GM18858 (cell line): ENCODE results near the gene KRTAP4-5.
"Not testable (repeated sequence)": the region's sequence is repeated elsewhere in the genome, so short reads cannot be mapped to it uniquely, and the experiment has no call there.

Source experiments
- ATAC-seq: cut with Tn5 transposase; IDR thresholded peaks from one replicate; pipeline ENCODE4 v1.9.1; 2021; ENCODE audit not compliant: unreplicated experiment

Gene KRTAP4-5

DNA sequence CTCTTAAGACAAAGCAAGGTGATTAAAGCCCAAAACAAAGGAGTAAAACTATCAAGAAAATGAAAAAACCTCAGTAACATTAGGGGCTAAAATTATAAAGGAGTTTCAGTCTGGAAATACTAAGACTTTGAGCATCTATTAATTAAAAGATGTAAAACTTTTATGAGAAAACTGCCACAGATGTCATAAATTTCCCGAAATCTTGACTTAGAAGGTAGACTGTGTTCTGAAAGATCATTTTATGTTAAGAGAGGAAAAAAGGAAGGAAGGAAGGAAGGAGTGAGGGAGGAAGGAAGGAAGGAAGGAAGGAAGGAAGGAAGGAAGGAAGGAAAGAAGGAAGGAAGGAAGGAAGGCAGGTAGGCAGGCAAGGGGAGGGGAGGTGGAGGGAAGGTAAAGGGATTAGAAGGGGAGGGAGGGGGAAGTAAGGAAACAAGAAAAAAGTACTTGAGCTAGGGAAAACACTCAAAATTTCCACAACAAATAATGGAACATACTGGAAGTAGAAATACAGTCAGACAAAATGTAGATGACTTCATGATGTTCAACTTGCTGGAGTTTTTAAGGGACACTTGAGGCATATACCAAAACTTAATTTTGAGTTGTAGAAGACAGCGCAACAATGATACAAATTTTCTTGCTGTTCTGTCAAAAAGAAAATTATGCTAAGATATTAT is 2.0 kb downstream of the KRTAP4-5 start:
- no peak for ATAC-seq

DNA sequence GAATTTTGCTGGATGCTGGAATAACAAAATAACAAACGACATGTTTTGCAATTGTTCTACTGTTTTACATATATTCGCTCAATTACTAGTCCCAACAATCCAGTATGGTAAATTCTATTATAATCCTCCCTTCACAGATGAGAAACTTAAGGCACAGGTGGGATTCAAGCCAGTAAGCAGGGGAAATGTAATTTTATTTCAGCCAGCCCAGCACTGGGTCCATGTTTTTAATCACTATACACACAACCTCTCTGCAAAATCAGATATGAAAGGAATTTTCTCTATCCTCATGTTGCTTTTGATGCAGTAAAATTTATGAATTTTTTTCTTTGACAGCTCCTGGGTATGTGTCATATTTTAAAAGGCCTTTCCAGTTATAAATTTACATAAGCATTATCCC is 4.4 kb downstream of the KRTAP4-5 start:
- ATAC-seq, result no peak

DNA sequence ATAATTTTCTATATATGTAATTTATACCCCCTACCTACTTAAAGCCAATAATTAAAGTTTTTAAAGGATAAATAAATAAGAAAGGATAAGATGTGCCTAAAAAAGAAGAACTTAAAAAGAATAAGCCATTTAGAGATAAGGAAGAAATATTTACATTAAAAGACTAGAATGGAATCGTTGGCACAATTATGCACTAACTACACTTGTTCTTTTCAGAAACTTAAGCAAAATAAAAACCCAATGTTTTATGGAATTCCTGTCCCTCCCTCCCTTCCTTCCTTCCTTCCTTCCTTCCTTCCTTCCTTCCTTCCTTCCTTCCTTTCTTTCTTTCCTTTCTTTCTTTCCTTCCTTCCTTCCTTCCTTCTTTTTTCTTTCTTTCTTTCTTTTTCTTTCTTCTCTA is 4.8 kb downstream of the KRTAP4-5 start:
- no peak for ATAC-seq

DNA sequence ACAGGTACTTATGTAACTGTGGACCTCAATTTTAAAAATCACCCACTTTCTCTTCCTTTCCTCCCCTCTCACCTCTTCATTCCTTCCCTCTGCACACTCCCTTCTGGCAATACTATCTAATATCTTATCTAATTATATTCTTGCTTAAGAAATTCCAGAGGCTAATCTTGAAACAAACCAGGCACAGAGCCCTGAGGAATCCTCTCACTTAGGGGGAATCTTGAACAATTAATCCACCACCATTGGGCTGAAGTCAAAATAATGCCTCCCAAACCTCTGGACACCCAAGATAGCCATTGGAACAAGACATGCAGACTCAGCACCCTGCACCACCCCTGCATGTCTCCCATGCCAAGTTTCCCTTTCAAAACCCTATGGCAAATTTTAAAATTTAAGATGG is 8.3 kb downstream of the KRTAP4-5 start:
- no peak for ATAC-seq

DNA sequence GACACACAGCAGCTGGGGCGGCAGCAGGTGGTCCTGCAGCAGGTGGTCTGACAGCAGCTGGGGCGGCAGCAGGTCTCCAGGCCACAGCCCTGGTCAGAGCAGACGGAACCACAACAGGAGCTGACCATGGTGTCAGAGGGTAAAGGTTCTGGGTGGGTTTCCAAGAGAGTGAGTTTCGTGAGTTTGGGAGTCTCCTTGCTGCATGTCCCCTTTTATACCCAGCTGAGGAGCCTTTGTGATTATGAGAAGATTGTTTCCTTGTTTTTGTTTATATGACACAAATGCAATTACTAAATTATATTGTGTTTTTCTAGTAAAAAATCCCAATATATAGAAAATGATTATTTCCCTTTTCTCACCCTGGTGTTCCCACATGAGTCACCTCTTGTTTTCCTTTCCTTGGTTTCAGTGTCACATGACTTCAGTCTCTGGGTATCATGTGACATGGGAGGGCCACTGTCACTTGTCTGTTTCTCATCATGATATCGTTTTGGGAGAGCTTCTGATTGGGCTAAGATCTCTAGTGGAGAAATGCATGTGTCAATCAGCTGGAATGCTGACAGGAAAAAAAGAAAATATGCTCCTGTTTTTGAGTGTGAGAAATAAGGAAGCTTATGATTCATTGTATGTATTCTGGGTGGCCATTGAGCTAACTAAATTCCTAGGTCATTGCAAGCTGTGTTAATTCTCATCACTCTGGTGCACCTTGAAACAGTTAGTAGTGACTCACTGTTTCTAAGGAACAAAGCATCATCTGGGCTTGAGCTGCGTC is 9.1 kb downstream of the KRTAP4-5 start, which contains the start of gene KRTAP4-6:
Gene KRTAP4-6 (minus strand): TSS at position 185 of the 772 bp plus-strand sequence. CDS start 57 bp downstream, at position 128.
- ATAC-seq, result no peak

DNA sequence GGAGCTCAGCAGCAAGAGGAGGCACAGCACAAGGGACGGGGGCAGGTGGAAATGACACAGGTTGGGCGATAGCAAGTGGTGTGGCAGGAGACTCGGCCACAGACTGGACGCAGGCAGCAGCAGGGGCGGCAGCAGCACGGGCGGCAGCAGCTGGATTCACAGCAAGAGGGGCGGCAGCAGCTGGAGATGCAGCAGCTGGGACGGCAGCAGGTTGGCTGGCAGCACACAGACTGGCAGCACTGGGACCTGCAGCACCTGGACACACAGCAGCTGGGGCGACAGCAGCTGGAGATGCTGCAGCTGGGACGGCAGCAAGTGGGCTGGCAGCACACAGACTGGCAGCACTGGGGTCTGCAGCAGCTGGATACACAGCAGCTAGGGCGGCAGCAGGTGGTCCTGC is 9.8 kb downstream of the KRTAP4-5 start:
- ATAC-seq, result not testable (repeated sequence)

DNA sequence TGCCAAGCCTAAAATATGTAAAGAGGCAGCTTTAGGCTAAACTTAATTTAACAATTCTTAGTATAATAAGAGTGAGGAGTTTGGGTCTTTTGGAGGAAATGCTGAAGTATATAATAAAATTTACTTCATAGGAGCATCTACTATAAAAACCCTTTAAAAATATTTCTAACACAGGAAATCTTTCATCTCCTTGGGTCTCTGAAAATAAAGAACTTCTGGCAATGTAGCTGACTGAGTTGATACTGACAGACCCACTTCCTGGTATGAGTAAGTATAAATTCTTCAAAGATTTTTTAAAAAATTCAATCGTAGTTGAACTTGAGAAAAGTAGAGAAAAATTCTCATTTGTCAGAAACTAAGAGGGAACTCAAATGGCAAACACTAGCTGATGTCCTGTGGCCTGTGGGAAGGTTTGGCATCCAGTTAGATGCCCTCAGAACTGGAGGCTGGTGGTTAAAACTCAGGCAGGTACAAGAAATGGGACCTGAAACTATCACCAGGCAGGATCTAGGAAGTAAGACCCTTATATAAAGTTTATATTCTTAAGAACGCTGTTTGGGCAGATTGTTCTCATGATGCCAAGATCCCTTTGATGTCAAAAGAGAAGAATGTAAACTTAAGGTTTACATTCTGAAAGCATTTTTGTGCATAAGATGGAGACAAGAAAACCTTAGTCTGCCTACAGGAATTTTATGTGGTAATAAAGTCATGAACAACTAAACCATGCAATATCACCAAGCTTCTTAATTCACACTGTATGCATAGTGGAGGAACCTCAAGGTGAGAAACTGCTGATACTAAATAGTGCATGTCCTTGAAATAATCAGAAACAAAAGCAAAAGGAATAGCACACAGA is 15.5 kb downstream of the KRTAP4-5 start:
- no peak for ATAC-seq

DNA sequence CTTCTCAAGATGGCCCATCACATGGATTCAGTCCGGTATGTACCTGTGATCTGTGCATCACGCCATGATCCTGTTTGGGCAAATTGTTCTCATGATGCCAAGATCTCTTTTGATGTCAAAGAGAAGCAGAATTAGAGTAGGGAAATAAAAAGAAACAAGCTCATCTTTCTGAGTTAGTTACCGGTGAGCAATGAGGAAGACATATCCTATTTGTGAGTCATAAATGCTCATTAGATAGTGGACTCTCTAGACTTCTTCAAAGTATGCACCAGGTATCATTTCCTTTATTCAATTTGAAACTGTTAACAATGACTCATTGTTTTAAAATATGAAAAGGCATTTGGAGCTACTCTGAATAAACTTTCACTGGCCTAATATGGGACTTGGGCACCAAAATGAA is 17.6 kb downstream of the KRTAP4-5 start:
- no peak for ATAC-seq

DNA sequence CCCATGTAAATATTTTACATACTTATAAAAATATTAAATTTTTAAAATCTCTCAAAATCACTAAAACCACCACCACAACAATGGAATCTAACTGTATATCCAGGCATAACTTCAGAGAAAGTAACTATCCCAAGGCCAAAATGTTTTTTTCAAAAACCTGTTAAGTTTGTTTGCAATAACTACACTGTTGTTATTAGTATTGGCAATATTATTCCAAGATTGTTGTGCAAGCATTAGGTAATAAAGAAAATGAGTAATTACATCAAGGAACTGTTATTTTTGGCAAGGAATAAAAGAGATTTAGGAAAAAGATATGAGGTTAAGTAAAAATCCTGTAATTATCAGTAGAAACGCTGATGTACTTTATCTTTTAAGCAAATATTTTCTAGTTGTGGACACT is 22.3 kb downstream of the KRTAP4-5 start:
- no peak for ATAC-seq

DNA sequence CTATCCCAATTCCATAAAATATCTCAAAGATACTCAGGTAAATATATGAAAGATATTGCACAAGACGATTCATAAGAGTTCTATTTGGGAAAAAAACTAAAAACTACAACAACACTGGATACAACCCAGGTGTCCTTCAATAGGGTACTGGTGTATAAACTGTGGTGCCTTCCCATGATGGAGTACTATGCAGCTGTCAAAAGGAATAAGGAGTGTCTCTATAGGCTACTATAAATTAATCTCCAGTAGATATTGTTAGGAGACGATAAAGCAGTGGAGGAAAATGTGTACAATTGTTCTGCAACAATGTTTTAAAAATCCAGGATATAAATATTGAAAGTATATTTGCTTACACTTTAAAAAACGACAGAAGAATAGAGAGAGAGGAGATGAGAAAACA is 23.2 kb downstream of the KRTAP4-5 start:
- no peak for ATAC-seq

DNA sequence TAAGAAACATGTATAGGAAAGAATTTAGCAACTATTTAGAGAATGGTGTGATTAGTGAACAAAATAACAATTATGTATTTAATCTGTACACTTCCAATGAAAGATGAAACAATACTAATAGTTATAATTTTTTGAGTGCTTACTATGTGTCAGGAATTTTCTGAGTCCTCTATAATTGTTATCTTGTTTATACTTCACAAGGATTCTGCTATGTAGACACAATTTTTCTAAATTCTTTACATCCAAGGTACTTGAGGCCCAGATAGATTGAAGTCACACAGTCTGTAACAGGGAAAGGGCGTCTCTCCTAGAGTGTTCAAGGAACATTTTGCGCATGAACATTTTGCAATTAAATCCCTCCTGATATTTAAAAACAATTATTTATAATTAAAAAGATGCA is 24.6 kb downstream of the KRTAP4-5 start:
- ATAC-seq, result no peak

DNA sequence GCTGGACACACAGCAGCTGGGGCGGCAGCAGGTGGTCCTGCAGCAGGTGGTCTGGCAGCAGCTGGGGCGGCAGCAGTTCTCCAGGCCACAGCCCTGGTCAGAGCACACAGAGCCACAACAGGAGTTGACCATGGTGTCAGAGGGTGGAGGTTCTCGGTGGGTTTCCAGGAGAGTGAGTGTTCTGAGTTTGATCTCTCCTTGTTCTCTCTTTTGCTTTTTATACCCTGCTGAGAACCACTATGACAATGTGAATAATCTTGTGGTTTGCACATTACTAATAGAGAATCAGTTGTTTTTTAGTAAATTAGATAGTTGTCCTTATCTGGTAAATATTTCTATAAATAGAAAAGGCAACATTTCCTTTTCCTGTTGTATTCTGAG is 25.6 kb downstream of the KRTAP4-5 start, which contains the start of gene KRTAP4-12:
Gene KRTAP4-12 (minus strand): TSS at position 192 of the 381 bp plus-strand sequence. CDS start 60 bp downstream, at position 132.
- not testable (repeated sequence) for ATAC-seq

DNA sequence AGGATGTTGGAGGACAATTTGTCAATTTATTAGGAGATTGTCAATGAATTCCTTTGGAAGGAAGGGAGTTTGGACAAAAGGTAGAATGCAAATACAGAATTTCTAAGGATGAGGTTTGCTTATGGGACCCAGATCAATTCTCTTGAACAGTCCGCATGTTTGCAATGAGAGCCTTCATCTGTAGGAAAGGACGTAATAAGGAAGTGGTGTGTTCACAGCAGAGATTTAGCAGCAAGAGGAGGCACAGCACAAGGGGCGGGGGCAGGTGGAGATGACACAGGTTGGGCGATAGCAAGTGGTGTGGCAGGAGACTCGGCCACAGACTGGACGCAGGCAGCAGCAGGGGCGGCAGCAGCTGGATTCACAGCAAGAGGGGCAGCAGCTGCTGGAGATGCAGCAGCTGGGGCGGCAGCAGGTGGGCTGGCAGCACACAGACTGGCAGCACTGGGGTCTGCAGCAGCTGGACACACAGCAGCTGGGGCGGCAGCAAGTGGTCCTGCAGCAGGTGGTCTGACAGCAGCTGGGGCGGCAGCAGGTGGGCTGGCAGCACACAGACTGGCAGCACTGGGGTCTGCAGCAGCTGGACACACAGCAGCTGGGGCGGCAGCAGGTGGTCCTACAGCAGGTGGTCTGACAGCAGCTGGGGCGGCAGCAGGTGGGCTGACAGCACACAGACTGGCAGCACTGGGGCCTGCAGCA is 26.2 kb downstream of the KRTAP4-5 start:
- not testable (repeated sequence) for ATAC-seq

DNA sequence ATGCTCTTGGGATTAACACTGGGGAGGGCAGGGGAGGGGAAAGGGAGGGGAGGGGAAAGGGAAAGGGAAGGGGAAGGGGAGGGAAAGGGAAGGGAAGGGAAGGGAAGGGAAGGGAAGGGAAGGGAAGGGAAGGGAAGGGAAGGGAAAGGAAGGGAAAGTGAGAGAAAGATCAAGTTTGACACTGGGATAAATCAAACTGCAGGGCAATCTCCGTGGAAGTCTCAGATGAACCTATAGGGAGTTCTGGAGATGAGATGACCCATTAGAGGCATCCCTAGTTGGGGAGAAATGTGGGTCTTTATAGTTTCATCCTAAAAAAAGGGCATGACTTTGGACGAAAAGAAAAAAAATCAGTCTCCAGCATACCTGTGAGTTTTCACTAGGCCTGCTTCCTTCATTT is 27.9 kb downstream of the KRTAP4-5 start:
- no peak for ATAC-seq

DNA sequence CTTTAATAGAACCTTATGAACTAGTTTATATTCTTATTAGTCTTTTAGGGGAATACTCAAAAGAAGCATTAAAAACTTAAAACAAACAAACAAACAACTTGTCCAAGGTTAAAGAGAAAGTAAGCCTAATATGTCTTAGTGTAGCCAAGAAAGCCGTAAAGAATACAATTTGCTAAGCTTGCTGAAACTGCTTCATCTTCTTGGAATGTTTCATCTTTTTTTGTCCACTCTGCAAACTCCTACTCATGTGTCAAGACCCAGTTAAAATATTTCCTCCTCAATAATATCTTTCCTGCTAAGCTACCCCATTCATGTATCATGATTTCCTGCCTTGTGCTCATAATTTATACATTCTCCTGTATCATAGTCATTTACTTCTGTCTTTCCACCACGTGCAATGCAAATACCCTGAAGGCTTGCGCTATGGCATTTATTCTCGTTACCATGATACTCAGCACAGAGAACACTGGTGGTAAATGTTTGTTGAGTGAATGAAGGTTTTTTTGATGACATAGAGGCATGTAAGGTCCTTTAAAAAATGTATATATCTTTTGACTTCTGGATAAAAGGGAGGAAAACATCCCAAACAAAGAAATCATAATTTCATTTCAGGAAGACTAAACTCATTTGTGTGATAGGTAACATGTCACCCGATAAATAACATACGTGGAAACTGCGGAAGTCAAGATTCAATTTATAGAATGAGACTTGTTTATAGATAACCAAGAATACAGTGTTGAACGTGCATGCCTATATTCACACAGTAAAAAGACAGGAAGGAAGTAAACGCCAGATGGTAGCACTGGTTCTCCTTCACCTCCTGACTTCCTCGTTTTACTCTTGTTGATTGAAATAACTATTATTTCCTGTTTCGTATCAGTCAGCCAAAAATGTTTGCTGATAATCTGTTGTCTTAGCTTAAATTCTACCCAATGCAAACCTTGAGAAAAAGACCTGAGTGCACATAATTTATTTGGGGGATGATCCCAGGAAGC is 29.6 kb downstream of the KRTAP4-5 start:
- not testable (repeated sequence) for ATAC-seq

DNA sequence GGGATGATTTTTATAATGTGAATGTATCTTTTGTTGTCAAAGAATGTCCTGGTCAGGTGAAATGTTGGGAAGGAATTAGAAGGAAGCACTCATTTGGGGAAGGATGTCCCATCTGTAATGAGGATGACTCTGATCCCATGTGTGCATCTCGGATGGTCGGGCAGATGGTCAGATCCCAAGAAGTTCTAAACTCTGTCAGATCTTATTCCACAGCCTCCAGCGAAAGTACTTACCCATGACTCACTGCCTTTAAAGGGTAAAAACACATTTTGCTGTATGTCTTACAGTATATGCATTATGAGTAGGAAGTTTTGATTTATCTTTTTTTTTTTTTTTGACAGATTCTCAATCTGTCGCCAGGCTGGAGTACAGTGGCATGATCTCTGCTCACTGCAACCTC is 30.9 kb downstream of the KRTAP4-5 start:
- ATAC-seq, result no peak

DNA sequence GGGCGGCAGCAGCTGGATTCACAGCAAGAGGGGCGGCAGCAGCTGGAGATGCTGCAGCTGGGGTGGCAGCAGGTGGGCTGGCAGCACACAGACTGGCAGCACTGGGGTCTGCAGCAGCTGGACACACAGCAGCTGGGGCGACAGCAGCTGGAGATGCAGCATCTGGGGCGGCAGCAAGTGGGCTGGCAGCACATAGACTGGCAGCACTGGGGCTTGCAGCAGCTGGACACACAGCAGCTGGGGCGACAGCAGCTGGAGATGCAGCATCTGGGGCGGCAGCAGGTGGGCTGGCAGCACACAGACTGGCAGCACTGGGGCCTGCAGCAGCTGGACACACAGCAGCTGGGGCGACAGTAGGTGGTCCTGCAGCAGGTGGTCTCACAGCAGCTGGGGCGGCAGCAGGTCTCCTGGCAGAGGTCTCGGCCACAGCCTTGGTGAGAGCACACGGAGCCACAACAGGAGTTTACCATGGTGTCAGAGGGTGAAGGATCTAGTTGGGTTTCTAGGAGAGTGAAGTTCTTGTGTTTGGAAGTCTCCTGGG is 31.7 kb downstream of the KRTAP4-5 start, which contains the start of gene KRTAP4-11:
Gene KRTAP4-11 (minus strand): TSS at position 528 of the 541 bp plus-strand sequence. CDS start 58 bp downstream, at position 470.
- ATAC-seq, result not testable (repeated sequence)

DNA sequence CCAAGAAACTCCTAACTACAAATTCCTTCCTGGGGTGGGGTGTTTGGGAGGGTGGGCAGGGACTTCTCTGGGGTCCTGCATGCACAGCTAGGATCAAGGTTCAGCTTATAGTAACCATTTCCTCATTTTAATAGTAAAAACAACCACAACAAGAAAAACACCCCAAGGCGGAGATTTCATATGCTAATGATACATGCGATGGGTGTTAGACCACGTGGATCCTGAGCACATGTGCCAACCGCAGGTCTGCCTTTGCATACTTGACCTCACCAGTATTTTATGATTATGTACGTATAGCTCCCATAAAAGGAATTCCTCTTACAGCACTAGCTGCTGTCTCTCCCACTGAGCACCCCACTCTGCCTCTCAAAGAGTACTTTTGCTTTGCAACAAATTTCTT is 33.3 kb downstream of the KRTAP4-5 start:
- ATAC-seq, result no peak
